ENCODE measurements around the gene LAMA3. TPM values are rescaled to one million over a fixed set of nuclear protein-coding genes. Genes with fewer than 3 reads are reported as not detected.
"Not testable (repeated sequence)": the region's sequence is repeated elsewhere in the genome, so short reads cannot be mapped to it uniquely, and the experiment has no call there.

The LAMA3 gene
- polyA plus RNA-seq, 1 donor: 2.4 TPM

DNA sequence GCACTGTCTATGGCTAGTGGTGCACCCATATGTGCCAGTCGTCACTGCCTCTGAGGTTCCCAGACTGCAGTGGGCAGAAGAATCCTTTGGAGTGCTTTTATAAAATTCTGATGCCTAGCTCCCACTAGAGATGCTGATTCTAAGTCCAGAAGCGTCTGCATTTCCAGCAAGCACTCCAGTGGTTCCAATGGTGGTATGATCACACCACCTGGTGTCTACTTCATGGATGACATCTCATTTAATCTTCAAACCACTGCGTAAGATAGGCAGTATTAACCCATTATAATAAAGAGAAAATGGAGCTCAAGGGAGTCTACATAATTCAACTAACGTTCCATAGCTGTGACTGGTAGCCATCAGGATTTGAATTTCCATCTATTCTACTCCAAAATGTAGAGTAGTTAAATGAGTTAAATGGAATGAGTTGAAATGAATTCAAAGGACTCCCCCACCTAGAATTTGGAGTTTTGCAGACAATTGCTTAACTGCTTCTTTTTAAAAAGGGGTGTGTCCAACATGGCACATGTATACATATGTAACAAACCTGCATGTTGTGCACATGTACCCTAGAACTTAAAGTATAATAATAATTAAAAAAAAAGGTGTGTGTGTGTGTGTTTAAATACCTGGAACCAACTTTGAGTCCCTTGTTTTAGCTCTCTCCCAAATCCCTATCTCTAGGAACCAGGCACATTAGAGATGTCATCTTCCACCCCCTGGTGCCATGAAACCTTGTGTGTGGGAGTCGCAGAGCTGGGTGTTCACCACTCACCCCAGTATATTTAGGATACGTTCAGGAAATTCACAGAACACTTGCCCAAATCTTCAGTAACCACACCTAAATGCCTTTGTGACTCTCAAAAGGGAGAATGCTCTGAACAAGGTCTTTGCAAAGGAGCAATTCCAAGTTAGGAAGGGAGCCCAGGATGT lies 14.1 kb downstream of the LAMA3 start:
- DNase-seq (ENCODE audit: low read depth): no peak

DNA sequence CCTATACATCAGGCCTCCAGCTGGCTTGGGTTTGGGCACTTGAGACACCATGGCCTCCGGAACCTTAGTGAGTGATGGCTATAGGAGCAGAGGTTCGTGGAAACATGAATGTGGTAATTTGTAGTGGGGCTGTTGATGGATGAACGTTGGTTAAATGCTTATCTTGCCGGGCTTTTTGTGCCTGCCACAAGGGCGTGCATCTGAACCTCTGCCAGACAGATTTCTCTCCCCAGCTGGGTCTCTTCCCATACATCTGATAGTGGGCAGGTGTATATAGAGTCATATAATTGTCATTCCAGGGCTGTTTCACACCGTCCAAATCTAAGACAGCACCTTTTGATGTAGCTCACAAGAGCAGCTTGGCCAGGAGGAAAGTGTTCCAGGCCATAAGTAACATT lies 14.7 kb downstream of the LAMA3 start:
- no peak for DNase-seq (ENCODE audit: low read depth)

DNA sequence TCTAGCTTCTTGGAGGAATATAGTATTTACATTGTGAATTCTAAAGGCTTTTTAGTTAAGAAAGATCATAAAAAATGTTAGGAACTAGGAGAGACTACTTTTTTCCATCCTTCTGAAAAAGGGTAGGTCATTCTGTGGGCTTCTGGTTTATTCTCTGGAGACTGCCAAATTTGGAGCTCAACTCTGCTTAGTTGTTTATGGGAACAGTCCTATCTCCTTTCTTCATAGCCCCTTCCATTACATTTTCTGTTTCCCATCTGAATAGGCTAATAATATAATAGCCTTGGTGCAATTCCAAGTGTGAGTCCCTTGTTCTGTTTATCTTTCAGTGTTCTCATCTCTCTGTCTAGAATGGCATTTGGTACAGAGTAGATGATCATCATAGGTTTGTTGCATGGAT lies 15.6 kb downstream of the LAMA3 start:
- DNase-seq (ENCODE audit: low read depth): no peak

DNA sequence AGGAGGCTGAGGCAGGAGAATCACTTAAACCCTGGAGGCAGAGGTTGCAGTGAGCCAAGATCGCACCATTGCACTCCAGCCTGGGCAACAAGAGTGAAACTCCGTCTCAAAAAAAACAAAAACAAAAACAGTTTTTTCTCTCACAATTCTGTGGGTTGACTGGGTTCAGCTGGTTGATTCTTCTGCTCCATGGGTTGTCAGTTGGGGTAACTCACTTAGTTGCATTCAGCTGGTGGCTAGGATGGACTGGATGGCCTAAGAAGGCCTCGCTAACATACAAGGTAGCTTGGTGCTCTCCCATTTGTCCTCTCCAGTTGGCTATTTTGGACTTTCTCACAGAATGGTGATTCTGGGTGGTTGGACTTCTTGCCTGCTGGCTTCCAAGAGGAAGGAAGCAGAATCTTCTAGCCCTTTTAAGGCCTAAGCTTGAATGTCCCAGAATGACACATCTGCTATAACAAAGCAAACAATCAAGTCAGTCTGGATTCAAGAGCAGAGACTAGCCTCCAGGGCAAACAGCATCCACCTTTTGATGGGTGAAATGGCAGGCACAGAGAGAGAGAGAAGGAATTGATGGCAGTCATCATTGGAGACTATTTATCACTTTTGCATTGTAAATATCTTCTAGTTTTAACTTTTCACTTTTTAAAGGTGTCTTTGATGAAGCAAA lies 17.9 kb downstream of the LAMA3 start:
- DNase-seq (ENCODE audit: low read depth): no peak

DNA sequence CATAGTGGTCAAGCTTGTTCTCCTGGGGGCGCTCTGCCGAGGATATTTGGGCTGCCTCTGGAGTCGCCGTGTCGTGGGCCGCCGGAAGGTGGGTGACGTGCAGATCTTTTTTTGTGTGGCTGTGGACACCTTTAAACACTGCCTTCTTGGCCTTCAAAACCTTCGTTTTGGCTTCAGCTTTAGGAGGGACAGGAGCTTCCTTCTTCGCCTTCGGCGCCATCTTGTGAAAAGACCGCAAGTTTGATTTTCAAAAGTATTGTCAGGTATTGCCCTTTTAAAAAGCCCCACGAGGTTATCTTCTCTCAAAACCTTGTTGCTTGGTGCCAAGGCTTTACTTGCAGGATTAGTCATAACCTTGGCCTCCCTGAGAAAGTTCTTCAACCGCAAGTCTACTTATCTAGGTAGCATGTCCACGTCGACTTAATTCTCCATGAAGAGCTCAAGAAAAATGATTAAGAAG lies 20.8 kb downstream of the LAMA3 start:
- DNase-seq (ENCODE audit: low read depth): no peak

DNA sequence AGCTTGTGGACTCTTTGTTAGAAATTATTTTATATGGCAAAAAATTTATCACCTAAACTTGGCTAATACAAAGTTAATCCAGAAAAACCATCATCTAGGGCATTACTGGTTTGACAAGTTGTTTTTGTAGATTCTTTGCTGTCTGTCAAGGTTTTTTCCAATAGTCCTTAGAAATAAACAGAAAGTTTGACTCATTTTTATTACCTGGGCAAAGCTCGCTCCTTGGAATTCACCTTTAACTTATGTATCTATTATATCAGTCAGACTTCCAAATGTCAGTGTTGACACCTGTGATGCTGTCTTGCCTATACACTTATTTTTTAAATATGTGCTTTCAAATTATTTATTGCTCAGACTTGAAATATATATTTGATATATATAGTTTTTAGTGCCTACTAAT lies 21.7 kb downstream of the LAMA3 start:
- no peak for DNase-seq (ENCODE audit: low read depth)

DNA sequence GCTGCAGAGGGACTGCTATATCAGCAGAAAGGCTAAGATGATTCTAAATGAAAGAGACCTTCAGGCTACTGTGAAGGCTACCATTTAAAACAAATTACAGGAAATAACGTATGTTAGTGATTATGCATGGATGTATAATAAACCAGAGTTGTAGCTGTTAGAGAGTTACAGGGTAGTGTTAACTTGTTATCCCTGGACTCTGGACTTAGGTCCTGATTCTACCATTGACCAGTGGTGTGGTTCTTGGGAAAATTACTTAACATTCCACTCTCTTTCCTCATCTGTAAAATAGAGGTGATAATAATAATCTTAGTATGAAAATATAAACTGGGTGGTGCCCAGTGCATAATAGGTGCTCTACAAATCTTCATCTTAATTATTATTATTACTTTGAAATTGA lies 22.2 kb downstream of the LAMA3 start:
- DNase-seq (ENCODE audit: low read depth): no peak

DNA sequence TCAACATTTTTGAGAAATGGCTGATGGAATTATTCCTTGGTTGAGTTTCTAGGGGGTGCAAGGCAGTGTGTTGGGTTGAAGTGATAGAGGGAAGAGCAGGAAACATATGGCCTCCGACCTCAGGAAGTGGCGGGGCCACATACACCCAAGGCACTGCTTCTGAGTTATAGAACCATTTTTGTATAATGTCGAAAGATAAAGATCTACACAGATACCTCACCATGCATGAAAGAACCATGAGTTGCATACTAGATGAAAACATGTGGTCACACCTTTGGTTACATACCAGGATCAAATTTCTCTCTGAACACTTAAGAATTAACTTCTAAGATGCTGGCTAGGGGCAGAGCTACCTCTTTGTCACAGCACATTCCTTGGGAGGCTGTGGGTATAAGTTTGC lies 23.2 kb downstream of the LAMA3 start:
- no peak for DNase-seq (ENCODE audit: low read depth)

DNA sequence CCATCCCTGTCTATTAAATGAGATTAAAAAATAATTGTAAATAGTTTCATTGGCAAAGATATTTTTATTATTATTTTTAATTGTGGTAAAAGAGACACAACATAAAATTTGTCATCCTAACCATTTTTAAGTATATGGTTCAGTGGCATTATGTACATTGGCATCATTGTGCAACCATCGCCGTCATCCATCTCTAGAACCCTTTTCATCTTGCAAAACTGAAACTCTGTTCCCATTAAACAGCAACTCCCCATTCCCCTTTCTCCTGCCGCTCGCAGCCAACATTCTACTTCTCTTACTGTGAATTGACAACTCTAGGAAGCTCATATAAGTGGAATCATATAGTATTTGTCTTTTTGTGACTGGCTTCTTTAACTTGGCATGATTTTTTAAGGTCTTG lies 25.3 kb downstream of the LAMA3 start:
- DNase-seq (ENCODE audit: low read depth): no peak

DNA sequence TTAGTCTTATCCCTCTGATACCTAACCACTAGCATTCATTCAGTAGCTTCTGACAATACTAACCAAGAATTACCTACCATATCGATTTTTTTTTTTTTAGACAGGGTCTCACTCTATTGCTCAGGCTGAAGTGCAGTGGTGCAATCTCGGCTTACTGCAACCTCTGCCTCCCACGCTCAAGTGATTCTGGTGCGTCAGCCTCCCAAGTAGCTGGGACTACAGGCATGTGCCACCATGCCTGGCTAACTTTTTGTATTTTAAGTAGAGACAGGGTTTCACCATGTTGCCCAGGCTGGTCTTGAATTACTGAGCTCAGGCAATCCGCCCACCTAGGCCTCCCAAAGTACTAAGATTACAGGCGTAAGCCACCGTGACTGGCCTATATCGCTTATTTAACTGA lies 26.8 kb downstream of the LAMA3 start:
- not testable (repeated sequence) for DNase-seq (ENCODE audit: low read depth)

DNA sequence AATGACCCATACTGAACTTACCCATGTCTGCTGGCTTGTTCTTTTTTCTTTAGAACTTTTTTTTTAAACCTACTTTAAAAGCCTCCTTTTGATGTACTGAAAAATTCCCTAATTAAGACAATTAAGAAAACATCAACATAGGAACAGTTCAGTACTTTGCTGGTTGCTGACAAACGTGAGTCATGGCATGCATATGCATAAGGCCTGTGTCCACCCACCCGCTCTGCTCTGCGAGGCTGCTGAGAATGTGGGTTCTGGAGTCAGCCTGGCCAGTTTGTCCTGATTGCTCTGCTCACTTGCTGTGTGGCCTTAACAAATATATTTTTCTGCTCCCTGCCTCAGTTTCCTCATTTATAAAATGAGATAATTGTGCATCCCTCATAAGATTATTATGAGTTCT lies 27.3 kb downstream of the LAMA3 start:
- no peak for DNase-seq (ENCODE audit: low read depth)

DNA sequence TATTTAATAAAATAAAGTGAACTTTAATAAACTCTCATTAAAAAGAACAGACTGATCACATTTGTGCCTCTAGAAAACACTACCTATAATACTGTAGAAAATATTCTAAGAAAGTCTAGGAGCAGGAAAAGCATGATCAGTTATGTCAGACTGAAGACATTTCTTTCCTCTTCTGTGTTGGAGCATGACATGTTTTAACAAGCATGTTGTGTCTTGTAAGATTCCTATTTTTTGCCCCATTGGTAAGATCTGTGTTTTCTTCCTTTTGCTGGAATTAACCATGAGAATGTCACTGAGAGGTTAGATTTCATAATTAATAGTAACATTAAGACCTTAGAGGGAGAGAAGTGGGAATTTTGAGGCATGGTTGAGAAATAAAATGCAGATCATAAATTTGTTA lies 27.7 kb downstream of the LAMA3 start:
- DNase-seq (ENCODE audit: low read depth): no peak

DNA sequence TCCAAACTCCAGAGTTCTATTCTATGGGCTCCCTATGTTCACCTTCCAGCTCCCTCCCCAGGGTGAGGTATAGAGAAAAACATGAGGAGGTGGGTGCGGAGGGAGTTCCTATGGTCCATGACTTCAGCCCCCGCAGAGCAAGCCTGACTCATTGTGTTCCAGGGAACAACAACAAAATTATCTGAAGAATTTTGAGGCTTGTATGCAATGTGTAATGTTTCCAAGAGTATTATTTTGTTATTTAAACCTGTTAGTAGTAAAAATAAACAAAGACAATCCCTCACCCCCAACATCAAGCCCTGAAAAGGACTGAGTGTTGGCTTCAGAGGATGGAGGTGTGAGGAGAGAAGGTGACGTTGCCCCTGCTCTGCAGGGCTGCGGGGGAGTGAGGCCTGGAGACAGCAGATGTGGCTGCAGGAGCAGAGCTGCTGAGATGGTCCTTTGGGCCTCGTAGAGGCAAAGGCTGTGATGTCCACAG lies 29.0 kb downstream of the LAMA3 start:
- no peak for DNase-seq (ENCODE audit: low read depth)

DNA sequence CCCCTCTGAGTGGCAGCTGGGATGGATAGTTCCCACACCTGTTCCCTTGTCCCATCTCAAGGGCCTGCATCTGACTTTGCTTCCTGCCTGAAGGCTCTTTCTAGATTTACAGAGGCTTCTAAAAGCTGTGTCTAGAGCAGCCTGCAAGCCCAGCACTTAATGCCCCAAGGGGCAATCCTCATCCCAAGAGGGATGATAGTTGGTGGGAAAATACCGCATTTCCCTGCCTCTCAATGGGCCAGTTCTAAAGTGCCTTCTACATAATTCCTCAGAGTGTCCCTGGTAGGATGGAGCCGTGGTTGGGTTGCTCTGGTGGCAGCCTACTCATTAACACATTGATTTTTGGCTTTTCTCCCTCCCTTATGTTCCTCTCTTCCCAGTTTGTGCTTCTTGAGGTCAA lies 29.5 kb downstream of the LAMA3 start:
- no peak for DNase-seq (ENCODE audit: low read depth)

DNA sequence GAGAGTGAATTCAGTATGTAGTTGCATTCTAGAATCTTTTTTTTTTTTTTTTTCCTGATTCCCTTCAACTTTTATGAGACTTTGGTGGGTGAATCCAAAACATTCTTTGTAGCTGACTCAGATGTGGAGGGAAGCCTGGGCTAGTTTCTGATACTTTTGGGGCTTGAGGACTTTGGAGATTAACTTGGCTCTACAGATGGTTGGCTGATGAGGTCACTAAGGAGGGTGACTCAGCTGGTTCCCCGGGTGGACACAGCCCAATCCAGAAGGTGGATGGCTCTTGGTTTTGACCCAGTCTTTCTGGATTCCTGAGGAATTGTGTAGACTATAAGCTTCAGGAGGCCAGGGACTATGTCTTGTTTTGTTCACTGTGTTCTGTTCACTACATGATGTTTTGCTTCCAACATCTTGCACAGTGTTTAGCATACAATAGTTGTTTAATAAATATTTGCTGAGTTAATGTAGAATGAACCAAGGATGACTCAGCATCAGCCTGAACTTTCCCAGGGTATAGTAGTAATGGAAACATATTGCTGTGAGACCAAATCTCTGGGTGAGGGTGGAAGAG lies 30.5 kb downstream of the LAMA3 start:
- DNase-seq (ENCODE audit: low read depth): no peak

DNA sequence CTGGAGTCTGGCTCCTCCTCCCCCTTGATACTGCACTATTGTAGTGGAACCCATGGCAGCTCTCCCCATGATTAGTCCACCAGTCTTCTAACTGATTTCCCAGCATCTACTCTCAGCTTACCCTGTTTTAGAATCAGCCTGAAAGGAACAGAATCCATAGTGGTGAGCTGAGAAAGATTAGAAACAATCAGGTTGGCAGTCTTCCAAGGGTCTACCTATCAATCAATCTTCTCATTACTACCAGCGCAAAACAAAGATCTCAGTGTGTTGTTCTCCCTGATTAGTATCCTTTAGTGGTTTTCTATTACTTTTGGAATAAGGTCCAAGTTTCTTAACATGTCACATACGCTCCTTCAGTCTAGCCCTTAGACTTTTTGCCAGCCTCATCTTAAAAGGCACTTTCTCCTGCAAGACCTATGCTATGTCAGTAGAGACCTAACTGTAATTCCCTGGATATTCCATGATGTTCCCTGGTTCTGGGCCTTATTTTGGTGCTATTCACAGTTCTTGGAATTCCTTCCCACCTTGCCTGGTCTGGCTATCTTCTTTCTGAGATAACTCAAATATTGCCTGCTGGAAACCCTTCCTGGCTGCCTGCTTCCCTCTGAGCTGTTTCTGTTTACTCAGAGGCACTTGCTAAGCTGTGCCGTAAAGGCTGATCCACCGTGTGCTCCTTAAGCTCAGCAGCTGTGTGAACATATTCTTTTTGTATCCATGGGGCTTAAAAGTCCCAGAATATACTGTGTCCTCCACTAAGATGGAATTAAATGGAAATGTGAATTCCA lies 32.6 kb downstream of the LAMA3 start:
- no peak for DNase-seq (ENCODE audit: low read depth)

DNA sequence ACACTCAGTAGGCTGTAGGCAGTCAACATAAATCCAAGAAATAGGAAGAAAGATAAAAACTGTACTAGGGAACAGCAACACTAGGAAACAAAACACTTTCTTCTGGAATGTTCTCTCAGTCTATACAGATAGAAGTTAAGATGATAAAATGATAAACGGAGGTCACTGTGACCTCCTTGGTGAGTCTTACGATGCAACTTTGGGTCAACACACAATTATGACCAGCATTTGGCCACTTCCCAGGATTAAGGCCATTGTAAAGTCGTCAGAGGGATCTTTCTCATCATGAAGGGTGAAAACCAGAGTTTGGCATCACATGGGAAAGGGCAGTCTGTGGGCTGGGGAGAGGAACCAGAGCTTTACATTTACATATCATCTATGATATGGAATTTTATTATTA lies 33.4 kb downstream of the LAMA3 start:
- DNase-seq (ENCODE audit: low read depth): no peak

DNA sequence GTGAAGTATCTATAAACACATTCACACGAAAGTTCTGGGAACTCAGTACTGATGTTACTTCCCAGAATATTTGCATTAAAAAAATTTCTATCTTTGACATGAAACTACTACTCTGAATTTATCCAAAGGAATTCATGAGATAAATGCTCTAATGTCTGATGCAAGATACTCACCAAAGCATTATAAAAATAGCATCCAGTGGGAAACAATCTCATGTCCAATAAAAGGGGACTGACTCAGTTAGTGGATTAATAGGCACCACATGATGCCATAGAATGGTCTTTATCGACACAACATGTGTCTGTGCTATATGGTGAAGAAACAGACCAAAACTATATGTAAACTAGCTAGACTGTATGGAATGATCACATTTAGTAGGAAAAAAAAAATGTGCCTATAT lies 33.9 kb downstream of the LAMA3 start:
- DNase-seq (ENCODE audit: low read depth): no peak

DNA sequence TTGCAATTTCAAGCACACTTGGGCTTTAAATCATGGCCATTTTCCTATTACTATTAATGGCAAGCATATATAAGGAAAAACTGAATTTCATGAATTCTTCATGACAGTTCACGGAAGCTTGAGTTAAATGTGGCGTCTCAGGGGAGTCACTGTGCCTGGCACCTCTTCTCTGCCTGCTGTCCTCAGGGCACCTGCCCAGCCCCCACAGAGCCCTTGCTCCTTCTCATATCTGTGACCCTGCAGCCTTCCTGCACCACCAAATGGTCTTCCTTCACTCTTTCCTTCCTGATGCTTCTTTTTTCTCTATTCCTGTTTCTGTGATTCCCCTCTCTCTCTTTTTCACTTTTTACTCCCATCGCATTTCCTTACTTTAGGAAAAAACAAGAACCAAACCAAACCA lies 35.4 kb downstream of the LAMA3 start:
- no peak for DNase-seq (ENCODE audit: low read depth)

DNA sequence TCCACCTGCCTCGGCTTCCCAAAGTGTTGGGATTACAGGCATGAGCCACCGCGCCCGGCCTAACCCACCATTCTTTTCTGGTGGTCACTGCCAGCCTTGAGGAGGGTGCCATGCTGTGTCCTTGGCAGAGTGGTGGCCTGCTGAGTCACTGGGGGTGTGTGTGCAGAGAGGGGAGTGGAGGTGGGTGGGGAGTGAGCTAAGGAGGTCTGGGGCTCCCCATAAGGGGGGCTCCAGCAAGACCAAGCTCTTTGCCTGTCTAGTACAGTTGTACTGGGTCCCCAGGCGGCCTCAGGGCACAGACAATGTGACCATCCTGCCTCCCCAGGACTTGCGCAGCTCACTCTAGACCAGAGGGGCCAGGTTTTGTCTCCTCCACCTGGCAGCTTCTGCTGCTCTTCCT lies 36.1 kb downstream of the LAMA3 start:
- no peak for DNase-seq (ENCODE audit: low read depth)

DNA sequence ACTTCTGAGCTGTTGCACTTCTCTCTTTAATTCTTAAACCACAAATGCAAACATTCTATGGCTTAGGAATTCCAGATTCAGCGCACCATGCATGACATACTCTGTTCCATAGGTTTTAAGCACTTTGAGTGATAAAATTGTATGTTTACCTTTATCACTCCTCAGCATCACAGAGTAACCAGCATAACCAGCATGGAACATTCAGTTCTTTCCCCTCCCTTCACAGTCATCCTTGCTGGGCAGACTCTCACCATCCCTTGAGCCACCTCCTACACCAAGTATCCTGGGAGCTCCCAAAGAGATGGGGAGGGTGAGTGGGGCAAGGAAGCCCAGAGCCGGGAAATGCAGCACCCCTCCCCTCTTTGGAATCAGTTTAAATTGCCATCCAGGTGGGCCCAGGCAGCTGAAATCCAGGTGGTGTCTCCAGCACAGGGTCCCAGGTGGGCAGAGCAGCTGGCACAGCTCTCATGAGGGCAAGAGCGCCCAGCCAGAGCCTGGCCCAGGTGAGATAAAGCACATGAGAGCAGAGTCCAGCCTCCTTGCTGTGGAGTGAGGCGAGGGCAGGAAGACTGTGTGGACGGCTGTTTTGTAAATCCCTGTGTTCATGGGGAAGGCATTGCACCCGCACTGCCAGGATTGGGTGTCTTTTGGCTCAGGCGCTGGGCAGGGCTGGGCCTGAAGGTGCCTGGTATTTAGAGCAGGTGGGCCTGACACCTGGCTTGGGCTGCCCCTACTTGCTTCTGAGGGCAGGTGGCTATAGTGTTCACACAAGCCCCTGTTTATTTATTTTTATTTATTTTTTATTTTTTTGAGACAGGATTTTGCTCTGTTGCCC lies 36.8 kb downstream of the LAMA3 start:
- DNase-seq (ENCODE audit: low read depth): no peak

Measured in forelimb muscle (tissue), 1 donor.